AG04449 (cell line): ENCODE measurements around the gene DISC1.

Source experiments
- CTCF ChIA-PET: fragments of 350-600 bp; formaldehyde crosslinking; extraction: SDS; loops from one replicate; lab custom pipeline; 2021; ENCODE audit warnings: antibody characterized with exemption; lab: Yijun Ruan, JAX
- POLR2A ChIA-PET: fragments of 400-600, 350-600 bp; formaldehyde crosslinking; extraction: SDS; loops from one replicate; lab custom pipeline; 2020; ENCODE audit warnings: antibody characterized with exemption, inconsistent platforms; lab: Yijun Ruan, JAX
- DNase-seq: peaks from one replicate; pipeline ENCODE4 v3.0.0-alpha.2; 2010; ENCODE audit warnings: low read depth, low spot score
- H3K4me3 ChIP-seq: 2 replicates; pipeline ENCODE4 v1.5.1; 2011; ENCODE audit warnings: low read depth, mild to moderate bottlenecking, control low read depth, low read length
- TF ChIP-seq, protein P1 (sequence below): IDR thresholded peaks from one replicate; pipeline ENCODE4 v1.5.1; 2011; ENCODE audit warnings: mild to moderate bottlenecking, moderate library complexity, low read length, control low read depth, inconsistent platforms; ENCODE audit not compliant: insufficient read depth; ENCODE audit errors: missing control alignments

Gene DISC1

DNA sequence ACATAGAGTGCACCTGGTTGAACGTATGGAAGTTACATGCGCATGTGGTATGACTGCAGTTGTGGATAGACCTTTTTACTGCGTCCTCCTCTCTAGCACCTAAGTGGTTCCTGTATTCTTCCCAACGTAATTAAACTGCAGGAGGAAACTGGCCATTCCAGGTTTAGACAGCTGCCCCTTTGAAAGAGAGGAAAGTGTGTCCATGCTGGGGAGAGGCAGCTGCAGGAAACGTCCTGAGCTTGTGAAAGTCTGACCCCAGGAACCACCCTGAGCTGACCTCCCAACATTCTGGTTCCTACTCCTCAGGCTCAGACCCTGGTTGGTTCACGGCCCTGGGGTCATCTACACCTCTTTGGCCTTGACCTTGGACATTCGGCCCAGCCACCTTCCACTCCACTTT, 309.3 kb downstream of the DISC1 start:
- POLR2A ChIA-PET, result no interaction called here
- no peak overlapping the region for H3K4me3 ChIP-seq
- no peak for DNase-seq
- TF ChIP-seq, protein P1, sequence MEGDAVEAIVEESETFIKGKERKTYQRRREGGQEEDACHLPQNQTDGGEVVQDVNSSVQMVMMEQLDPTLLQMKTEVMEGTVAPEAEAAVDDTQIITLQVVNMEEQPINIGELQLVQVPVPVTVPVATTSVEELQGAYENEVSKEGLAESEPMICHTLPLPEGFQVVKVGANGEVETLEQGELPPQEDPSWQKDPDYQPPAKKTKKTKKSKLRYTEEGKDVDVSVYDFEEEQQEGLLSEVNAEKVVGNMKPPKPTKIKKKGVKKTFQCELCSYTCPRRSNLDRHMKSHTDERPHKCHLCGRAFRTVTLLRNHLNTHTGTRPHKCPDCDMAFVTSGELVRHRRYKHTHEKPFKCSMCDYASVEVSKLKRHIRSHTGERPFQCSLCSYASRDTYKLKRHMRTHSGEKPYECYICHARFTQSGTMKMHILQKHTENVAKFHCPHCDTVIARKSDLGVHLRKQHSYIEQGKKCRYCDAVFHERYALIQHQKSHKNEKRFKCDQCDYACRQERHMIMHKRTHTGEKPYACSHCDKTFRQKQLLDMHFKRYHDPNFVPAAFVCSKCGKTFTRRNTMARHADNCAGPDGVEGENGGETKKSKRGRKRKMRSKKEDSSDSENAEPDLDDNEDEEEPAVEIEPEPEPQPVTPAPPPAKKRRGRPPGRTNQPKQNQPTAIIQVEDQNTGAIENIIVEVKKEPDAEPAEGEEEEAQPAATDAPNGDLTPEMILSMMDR, result no peak
- CTCF ChIA-PET, result no interaction called here

DNA sequence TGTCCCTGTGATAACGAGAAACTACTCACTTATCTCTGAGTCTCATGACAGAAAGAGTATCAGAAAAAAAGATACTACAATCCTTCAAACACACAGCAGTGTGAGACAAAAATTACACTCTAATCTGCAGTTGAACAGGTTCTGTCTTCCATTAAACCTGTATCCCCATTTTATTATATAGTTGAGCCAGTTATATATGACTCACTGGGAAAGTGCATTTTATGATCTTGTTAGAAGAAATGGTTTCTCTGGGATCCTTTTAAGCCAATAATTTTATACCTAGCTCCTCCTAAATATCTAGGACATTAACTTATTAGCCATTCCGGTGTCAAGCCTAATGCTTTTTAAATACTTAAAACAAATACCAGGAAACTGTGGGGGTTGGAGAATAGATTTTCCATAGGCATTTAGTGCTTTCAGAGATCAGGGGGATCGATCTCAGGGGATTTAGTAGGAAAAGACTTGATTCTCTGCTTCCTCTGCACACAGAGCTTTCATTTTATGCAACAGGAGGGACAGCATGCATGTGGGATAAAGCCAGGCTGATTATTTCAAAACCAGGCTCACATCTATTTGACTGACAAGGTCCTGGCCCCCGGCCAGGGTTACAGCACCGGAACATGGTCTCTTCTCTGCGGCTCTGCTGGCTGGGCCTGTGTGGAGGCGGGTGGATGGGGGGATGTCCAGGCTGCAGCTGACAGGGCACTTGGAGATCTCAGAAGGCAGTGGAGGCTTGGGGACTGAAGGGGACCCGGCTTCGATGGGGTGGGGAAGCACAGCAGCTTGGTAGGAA, 310.6 kb downstream of the DISC1 start:
- H3K4me3 ChIP-seq, result no peak overlapping the region
- POLR2A ChIA-PET, result no interaction called here
- CTCF ChIA-PET, result no interaction called here
- no peak for DNase-seq
- TF ChIP-seq, protein P1, result no peak

DNA sequence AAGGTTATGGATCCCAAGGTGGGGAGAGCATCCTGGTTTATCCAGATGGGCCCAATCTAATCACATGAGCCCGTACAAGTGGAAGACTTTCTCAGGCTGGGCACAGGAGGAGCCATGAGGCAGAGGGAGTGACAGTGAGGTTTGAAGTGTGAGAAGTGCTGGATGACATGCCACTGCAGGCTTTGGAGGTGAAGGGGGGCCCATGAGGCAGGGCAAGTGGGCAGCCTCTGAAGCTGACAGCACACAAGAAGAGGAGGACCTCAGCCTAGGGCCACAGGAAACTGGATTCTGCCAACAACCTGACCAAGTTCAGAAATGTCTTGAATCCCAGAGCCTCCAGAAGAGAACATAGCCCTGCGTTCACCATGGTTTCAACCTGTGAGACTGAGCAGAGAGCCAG, 311.6 kb downstream of the DISC1 start:
- POLR2A ChIA-PET, result no interaction called here
- CTCF ChIA-PET, result no interaction called here
- H3K4me3 ChIP-seq, result no peak overlapping the region
- TF ChIP-seq, protein P1, result no peak
- DNase-seq, result no peak

DNA sequence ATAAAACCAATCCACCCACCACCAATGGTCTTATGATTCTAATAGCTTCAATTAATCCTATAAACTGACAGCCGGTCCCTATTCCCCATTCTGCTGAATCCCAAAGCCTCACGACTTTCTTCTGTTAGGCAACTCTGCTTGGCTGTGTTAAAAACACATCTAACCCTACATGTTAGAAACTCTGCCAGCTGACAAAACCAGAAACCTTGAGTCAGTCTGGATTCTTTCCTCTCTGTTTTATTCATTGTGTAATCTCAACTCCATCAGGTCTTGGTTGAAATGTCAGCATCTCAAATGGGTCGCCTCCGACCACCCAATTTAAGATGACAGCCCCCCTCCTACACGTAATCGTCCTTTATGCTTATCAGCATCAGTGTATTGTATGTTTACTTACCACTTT, 312.1 kb downstream of the DISC1 start:
- CTCF ChIA-PET, result no interaction called here
- no peak for DNase-seq
- POLR2A ChIA-PET, result no interaction called here
- no peak overlapping the region for H3K4me3 ChIP-seq
- TF ChIP-seq, protein P1, result no peak

DNA sequence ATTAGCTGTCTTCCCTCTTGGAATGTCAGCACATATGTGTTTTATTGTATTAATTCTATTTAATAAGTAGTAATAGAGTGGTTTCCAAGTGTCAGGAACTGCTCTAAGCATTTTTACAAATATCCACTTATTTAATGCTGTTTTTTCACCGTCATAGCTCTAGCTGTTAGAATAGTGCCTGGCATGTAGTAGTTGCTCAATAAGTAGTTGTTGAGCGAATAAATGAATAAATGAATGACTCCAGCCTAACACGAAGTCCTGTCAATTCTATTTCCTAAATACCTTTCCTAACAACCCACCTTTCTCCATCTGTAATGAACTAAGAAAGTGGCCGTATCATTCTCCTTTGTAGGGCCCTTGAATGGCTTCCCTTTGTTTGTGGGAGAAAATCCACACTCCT, 312.5 kb downstream of the DISC1 start:
- no peak for DNase-seq
- ChIA-PET POLR2A (no interaction called here), CTCF (no interaction called here)
- H3K4me3 ChIP-seq, result no peak overlapping the region
- TF ChIP-seq, protein P1, result no peak

DNA sequence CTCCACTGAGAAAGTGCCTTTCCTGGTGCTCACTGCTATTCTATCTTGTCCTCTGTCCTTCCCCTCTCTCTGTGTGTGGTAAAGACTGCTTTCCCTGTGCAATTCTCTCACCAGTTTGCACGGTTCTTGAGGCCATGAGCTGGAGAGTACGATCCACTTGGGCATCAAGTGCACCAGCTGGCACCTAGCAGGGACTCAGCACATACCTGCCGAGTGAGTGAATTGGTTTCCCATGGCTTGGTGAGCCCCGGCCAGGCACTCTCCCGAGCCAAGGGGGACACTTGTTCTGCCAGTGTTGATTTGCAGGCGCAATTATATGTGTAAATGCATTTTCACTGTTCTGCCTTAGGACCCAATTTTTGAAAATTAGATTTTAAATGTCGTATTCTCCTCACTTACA, 313.5 kb downstream of the DISC1 start:
- TF ChIP-seq, protein P1, result no peak
- H3K4me3 ChIP-seq, result no peak overlapping the region
- DNase-seq, result no peak
- ChIA-PET POLR2A (no interaction called here), CTCF (no interaction called here)
